Lung (tissue), 12 donors: ENCODE data around the gene XYLT1. TPM values are rescaled to one million over a fixed set of nuclear protein-coding genes. Genes with fewer than 3 reads are reported as not detected.

ENCODE experiments used
- ATAC-seq: fragments of 200-7000 bp; cut with Tn5 transposase; one replicate; pipeline ENCODE4 v1.9.1; 2020; ENCODE audit warnings: moderate number of reproducible peaks; ENCODE audit not compliant: insufficient read depth, low FRiP score
- DNase-seq, 3 donors: peaks; one replicate each; pipeline ENCODE4 v3.0.0-alpha.2; 2013 to 2017
- H3K27ac ChIP-seq, 2 donors: one replicate each; pipeline ENCODE4 v1.5.1; 2013; ENCODE audit warnings: mild to moderate bottlenecking in 2 of 2, moderate library complexity in 2 of 2, control low read depth in 1 of 2, inconsistent platforms in 1 of 2, low read depth in 1 of 2, low read length in 1 of 2
- H3K27me3 ChIP-seq, 3 donors: one replicate each; pipeline ENCODE4 v1.5.1; 2013; ENCODE audit warnings: low read length in 2 of 3; ENCODE audit not compliant: control insufficient read depth in 3 of 3, insufficient read depth in 3 of 3
- H3K36me3 ChIP-seq, 4 donors: one replicate each; pipeline ENCODE4 v1.5.1; 2013; ENCODE audit warnings: low read length in 4 of 4, mild to moderate bottlenecking in 1 of 4, moderate library complexity in 1 of 4; ENCODE audit not compliant: control insufficient read depth in 4 of 4, insufficient read depth in 4 of 4
- H3K4me1 ChIP-seq, 5 donors: one replicate each; pipeline ENCODE4 v1.5.1; 2013; ENCODE audit warnings: low read length in 5 of 5, mild to moderate bottlenecking in 2 of 5, moderate library complexity in 1 of 5; ENCODE audit not compliant: control insufficient read depth in 5 of 5, insufficient read depth in 5 of 5
- H3K4me3 ChIP-seq: one replicate; pipeline ENCODE4 v1.5.1; 2013; ENCODE audit warnings: mild to moderate bottlenecking, control low read depth, moderate library complexity
- H3K9ac ChIP-seq, 2 donors: one replicate each; pipeline ENCODE4 v1.5.1; 2013; ENCODE audit warnings: low read length in 2 of 2, control low read depth in 1 of 2; ENCODE audit not compliant: insufficient read depth in 1 of 2
- H3K9me3 ChIP-seq, 4 donors: one replicate each; pipeline ENCODE4 v1.5.1; 2013; ENCODE audit warnings: low read length in 3 of 4, mild to moderate bottlenecking in 1 of 4, moderate library complexity in 1 of 4; ENCODE audit not compliant: control insufficient read depth in 4 of 4, insufficient read depth in 3 of 4
- CTCF ChIP-seq: IDR thresholded peaks from 2 replicates; pipeline ENCODE4 v1.5.1; 2012; ENCODE audit warnings: mild to moderate bottlenecking; ENCODE audit errors: control extremely low read depth, extremely low read depth
- whole genome bisulfite sequencing, 2 donors: extraction: QIAGEN DNeasy Blood & Tissue Kit; methylation state at CpG; one replicate each; pipeline ENCODE4 v1.1.7; 2013; 5-methylcytosine and 5-hydroxymethylcytosine counted together
- polyA plus RNA-seq, 2 donors: library from polyadenylated mRNA; stranded (reverse); fragments of 200-250 nt; gene quantifications; one replicate each; pipeline ENCODE4 v1.2.1, GENCODE V29; 2013
- total RNA-seq, 2 donors: library from RNA; depleted of rRNA in 1 of 2; stranded (reverse); fragments of >200 nt in 1 of 2; gene quantifications; one replicate each; pipeline ENCODE4 v1.2.1, GENCODE V29; 2014 to 2021
- donor health status: control.
- donor health status: control.
- donor health status: Bipolar disorder and iron deficiency.
- donor health status: healthy.
- donor health status: DM: yes; HTN: yes; CAD: no.

Gene XYLT1
- total and polyA plus RNA-seq, 4 donors = 1.4 to 11.5 (median 6.9) TPM

DNA sequence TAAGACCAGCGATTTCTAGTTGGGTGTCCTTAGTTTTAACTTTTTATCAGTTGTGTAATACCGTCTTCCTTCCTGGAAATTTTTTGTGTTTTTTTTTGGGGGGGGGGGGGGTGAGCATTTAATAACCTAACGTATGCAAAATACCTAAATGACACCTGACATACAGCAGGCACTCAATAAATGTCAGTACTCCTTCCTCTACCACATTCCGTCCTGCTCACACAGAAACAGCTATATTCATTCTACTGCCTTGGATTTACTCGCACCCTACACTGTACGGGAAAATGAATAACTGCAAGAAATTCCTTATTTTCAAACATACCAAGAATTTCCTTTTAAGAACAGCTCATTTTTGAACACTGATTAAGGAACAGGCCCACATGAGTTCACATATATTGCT, 5.3 kb downstream of the XYLT1 start:
- Histone ChIP-seq H3K9ac (no peak overlapping the region), H3K4me3 (no peak overlapping the region), H3K9me3 (no peaks in the 10 kb centered on the region), H3K36me3 (no peaks in the 10 kb centered on the region), H3K27ac (no peak overlapping the region), H3K4me1 (peaks cover 0 to 43% (median 15%) of the 10 kb centered on the region in 5 donors), H3K27me3 (peaks cover 0 to 5% (median 0%) of the 10 kb centered on the region in 3 donors)
- ATAC-seq (no peak), DNase-seq (no peak)
- WGBS, 2 donors = 58 to 72% methylated on average over 6 of the region's 6 CpGs
- TF ChIP-seq CTCF = no peak

DNA sequence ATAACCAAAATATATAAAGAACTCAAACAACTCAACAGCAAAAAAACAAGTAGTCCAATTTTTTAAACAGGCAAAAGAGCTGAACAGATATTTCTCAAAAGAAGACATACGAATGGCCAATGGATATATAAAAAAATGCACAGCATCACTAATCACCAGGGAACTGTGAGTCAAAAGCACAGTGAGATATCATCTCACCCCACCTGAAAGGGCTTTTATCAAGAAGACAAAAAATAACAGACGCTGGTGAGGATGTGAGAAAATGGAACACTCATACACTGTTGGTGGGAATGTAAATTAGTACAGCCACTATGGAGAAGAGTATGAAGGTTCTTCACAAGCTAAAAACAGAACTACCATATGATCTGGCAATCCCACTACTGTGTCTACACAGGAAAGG, 7.4 kb downstream of the XYLT1 start:
- DNase-seq = no peak
- Histone ChIP-seq H3K4me1 (peaks cover 0 to 38% (median 4%) of the 10 kb centered on the region in 5 donors), H3K9me3 (no peaks in the 10 kb centered on the region), H3K9ac (no peak overlapping the region), H3K36me3 (no peaks in the 10 kb centered on the region), H3K27me3 (no peaks in the 10 kb centered on the region), H3K4me3 (no peak overlapping the region), H3K27ac (no peak overlapping the region)
- ATAC-seq = no peak
- TF ChIP-seq CTCF = no peak
- WGBS, 2 donors = 85 to 87% methylated on average over 2 of the region's 2 CpGs

- H3K9me3 ChIP-seq = no peaks in the 10 kb centered on the region
- H3K4me3 ChIP-seq = no peak overlapping the region
- no peak for DNase-seq
- H3K9ac ChIP-seq = no peak overlapping the region
- H3K4me1 ChIP-seq = peaks cover 0 to 41% (median 0%) of the 10 kb centered on the region in 5 donors
- no peak for ATAC-seq
- H3K27me3 ChIP-seq = no peaks in the 10 kb centered on the region
- H3K27ac ChIP-seq = no peak overlapping the region
- no peak for TF ChIP-seq CTCF
- 40 to 75% methylated on average over 13 of the region's 13 CpGs for WGBS, 2 donors
- no peaks in the 10 kb centered on the region for H3K36me3 ChIP-seq
Observed at GRCh38 chr16:17461951-17462729, 8.6 kb downstream of the XYLT1 start.
